Lower leg skin (tissue), 3 donors: Measurements from ENCODE around the gene AGBL1.

Experiments
- CTCF ChIP-seq, 3 donors: fragments of 450-650 bp; IDR thresholded peaks; one replicate each; pipeline ENCODE4 v1.5.1; 2016; ENCODE audit warnings: antibody characterized with exemption in 3 of 3, mild to moderate bottlenecking in 3 of 3, moderate library complexity in 2 of 3
- POLR2A ChIP-seq, 2 donors: fragments of 450-650 bp; IDR thresholded peaks; one replicate each; pipeline ENCODE4 v1.6.1; 2016 to 2017; ENCODE audit warnings: antibody characterized with exemption in 2 of 2, mild to moderate bottlenecking in 1 of 2, moderate library complexity in 1 of 2

GRCh38 chr15:86932456-86932855, 852.8 kb downstream of the AGBL1 start:
- TF ChIP-seq POLR2A (IDR thresholded peaks at IDR 0.05) (no peak), CTCF (IDR thresholded peaks at IDR 0.05) (no peak)
